DMS53 treated with DMSO at 0.1 percent for 48 hours (cell line): Measurements from ENCODE around the gene LEAP2.

Experiments used
- DNase-seq: peaks from one replicate; lab custom pipeline; 2025; ENCODE audit not compliant: unreplicated experiment; lab: John Stamatoyannopoulos, UW

LEAP2 gene

DNA sequence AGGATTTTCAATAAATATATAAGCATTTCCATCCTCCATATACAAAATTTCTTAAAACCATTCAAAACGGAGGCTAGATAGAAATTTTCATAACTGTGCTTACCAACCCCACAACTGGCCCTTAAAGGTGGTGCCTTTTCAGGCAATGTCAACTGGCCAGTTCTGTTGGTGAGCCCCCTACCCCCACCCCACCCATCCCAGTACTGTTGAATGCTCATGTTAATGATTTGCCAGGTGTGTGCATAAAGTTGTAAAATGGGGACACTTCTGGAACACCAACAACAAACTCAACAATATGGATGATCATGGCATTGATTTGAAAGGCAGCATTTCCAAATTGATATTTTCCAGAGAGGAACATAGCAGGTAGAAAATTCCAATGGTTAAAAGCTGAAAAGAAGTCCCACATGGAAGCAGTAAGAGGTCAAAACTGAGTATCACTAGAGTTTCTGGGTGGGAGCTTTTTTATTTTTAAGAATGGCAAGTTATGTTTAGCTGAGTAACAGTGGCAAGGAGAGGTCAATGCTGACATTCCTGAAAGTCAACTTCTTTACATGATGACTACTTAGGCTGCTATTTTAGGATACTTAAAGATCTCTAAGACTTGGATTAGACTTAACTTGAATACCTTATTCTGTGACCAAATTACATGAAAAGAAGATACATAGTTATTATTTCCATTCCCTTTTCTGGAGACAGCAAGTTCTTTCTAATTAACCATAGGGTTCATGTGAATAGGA is 2.7 kb downstream of the LEAP2 start:
- no peak for DNase-seq

DNA sequence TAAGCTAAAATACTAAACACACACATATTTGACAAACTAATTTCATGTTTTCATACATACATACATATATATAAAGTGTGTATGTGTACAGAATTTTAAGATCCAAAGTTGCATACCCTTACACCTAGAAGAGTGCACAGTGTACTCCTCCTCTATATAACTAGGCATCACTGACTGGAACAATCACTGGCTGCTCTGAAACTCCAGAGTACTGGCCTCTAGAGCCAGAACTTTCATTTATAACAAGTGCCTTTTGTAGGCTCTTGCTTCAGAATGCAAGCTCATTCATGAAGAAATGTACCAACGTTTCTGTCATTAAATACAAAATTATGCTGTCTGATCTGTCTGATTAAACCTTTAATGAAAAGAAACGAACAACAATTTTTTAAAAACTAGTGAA is 4.0 kb downstream of the LEAP2 start:
- no peak for DNase-seq

DNA sequence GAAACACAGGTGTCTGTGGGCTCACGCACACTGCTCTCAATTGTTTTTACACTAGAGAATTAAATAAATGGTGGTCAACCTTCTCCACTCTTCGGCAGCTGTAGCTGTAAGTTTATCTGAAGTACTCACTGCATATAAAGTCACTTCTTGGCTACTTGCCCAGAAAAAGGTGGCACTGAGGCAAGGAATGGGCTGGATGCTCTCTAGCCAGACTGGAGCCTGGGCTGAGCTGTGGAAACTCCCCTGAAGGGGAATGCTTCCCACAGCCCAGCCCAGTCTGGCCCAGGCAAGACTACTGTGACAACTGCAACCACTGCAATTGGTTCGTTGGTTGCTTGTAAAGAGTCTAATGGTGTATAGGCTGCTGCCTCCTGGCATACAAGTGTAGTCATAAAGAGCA is 4.5 kb downstream of the LEAP2 start:
- no peak for DNase-seq

DNA sequence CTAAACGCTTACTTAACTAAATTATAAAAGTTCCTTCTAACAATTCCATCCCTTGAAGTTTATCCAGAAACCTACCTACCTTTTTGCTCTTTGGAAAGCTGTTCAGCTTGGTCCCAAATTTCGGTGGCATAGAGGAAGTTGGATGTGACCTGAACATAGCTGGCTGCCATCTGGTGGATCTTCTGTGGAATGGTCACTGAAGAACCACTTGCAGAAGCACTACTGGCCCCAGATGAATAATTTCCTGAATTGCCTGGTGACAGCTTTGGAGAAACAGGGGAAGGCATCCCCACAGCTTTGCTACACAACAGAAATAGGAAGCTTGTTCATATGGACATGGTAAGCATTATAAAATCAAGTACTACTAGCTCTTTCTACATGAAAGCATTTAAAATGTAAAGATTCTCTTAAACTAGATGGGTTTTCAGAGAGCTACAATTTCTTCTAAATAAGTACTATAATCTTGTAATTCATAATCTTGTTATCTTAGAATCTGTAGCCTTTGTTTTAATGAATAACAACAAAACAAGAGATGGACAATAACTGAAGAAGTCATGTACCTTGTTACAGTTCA is 9.9 kb downstream of the LEAP2 start:
- DNase-seq = peak; percentile 77

DNA sequence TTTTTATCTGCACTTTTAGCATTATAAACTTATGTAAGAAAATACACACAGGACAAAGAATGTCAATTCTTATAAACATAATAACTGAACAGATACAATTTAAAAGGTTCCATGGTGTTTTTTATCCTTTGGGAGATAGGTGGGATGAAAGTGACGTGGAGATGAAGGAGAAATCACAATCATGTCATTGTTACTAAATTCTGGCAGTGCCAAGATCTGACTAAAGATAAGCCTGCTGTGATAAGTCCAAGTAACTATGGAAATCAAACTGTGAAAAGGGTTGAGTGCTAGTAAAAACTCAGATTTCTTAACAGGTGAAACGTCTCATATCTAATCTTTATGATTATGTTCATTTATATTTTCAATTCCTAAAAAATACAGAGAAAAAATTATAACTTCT is 11.1 kb downstream of the LEAP2 start:
- DNase-seq = no peak

DNA sequence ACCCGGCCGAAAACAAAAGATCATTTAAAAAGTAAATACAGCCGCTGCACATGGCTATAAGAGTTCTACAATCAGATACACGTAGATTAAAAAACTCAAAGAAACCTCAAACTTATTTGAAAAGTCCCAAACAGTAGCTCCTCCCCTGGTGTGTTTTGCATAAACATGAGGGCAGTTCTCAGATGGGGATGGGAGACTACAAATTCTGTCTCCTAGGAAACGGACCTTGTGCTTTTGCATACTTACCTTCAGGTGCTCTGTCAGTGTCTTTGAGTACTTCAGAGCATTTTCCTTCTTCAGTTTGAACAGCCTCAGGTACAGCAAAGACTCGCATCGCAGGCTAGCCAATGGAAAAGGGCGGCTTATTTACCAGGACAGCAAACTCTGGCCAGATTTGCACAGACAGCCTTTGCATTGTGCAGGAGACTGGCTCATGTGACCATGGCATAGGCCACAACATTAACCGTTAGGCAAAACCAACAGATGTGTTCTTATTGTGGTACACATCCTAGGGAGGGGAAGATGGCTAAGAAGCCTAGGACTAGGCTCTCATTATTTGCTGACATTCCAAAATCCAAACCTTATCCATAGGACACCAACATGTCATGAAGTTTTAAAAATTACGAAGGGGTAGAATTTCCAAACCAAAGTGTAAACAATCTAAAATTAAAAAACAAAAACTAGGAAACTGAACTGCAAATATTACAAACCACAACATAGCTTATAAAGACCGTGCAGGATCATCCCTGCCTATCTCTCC is 12.8 kb downstream of the LEAP2 start:
- DNase-seq = no peak

DNA sequence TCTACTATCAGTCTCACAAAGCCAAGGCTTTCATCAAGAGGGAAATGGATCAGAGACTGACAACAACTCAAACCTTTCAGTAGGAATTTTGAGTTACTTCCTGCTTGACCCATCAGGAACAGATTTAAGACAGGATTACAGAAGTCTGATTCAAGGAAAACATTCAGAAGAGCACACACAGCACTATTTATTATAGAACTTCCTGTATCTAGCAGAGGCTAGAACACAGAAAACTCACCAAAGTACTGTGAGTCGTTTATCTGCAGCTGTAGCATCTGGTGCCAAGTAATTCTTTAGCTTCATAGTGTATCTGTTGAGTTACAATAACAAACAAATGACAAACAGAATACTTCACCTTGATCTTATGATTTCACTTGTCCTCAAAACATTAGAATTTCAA is 13.8 kb downstream of the LEAP2 start:
- no peak for DNase-seq

DNA sequence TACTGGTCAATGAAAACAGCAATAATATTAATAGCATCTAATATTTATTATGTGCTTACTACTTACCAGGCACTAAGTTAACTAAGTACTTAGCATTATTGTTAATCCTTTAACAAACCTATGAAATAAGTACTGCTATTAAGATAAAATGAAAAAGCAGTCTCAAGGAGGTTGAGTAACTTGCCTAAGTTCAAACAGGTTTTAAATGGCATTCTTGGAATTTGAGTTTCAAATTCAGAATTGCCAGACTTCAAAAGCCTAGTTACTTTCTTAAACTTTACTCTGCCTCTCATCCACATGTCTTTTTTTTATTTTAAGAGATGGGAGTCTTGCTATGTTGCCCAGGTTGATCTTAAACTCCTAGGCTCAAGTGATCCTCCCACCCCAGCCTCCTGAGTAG is 16.0 kb downstream of the LEAP2 start:
- DNase-seq = no peak

DNA sequence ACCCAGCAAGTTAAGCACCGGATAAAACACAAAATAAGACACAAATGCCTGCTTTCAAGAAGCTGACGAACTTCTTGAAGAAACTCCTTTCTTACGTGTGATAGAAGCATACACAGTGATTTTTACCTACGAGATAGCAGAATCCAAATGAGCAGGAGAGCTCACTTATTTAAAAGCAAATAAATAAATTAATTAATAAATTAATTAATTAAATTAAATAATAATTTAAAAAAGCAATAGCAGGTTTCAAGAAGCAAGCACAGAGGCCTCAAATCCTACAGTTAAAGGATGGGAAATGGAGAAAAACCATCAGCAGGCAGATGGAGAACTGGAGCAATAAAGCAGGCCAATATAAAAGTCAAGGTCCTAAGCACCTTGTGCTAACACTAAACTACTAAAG is 17.3 kb downstream of the LEAP2 start:
- DNase-seq = no peak

DNA sequence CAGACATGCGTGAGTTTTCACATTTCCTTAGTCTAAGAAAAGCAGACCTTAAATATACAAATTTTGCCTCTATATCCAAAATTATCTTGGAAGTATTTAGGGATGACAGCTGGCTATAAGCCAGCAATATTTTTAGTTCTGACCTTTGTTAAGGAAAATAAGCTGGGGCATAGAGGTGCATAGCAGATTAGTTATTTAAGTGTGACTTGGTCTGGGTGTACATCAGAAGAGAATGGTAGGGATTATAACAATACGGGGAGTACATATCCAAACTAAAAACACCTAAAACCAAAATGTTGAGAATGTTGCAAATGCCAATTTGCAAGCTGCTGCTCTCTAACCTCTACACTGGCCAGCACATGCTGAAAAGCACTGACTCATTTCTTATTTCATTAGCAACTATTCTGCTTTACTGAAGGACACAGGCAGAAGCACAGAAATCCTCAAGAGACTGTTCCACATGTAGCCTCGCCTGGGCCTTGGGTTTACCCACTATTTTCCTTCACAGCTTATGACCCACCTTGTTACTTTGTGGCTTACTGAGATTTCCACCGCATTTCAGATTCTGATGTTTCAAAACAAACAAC is 22.3 kb downstream of the LEAP2 start:
- DNase-seq = no peak

DNA sequence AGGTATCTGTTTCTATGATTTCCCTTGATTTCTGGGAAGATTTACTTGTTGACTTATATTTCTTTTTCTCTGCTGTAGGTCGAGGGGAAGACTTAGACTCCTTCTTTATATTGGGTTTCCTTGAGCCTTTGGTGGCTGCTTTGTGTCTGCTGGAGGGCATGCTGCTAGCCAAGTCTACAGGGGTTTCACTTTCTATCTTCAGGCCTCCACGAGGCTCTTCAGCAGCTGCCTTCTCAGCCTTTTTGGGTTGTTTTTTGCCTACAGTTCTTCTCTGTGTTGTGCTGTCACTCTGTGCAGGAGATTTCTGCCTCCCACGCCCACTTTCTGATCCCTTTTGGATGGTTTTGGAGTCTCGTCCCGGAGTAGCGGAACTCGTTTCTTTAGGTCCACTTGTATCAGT is 23.2 kb downstream of the LEAP2 start:
- no peak for DNase-seq

DNA sequence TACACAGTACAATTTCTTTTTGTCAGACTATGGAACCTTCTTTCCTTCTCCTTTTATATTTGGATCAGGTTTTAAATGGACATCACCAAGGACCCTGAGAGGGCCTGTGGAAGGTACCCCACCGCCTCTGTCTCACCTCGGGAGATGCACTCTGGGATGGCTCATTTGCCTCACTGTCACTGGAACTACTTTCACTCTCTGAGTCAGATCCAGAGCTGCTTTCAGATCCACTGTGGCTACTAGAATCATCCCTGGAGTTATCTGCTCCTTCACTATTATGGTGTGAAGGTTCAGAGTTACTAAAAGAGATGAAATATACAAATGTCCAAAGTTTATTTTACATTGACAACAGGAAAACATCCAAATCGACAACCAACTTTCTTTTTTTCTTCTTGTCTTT is 24.6 kb downstream of the LEAP2 start:
- DNase-seq = no peak

DNA sequence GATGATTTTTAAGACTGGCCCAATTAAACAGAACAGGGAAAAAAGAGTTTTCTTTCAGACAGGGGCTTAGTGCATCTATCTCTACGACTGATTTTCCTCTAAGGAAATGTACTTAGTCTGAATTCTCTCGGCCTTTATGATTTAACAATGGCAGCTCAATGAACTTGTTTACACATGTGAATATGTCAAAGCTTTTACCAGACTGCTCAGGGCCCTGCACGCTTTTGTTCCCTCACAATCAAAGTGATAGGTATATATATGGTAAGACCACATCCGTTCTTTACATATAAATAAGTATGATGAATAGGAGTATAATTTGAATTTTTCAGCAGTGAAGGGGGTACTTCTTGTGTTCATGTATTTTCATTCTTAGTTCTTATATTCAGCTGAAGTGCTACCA is 27.6 kb downstream of the LEAP2 start:
- no peak for DNase-seq

DNA sequence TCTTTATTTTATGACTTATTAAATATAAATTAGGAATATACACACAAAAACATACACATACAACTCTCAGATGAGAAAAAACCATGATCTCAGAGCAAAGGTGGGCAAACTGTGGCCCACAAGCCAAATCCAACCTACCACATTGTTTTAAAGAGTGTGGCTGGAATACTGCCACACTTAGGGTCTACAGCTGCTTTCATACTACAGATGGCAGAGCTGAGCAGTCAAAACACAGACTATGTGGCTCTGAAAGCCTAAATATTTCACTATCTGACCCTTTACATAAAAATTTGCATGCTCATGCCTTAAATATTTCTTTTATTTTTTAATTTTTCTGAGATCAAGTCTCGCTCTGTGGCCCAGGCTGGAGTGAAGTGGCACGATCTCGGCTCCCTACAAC is 28.3 kb downstream of the LEAP2 start:
- DNase-seq = no peak

DNA sequence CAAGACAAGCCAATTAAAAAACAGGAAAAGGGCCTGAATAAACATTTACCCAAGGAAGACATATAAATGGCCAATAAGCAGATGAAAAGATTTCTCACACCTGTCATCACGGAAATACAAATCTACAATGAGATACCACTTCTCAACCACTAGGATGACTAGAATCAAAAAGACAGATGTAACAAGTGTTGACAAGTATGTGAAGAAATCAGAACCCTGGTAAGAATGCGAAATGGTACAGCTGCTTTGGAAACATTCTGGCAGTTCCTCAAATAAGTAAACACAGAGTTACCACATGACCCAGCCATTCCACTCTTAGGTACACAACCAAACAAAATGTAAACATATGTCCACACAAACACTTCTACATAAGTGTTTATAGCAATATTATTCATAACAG is 32.5 kb downstream of the LEAP2 start:
- peak; percentile 85 for DNase-seq

DNA sequence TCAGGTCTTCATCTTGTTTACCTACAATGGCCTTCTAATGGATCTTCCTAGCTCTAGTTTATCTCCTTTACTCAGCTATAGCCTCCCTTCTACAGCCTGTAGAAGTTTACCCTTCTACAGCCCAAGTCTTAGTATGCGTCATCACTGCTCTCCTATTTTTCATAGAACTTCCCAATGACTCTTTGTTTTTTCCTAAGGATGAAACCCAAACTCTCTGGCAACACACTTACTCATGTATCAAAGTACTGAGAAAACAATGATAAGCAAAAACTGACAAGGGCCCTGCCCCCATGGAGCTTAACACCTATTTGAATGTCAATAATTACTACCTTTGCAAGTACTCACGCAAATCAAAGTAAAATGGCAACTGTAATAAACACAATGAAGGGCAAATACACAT is 33.7 kb downstream of the LEAP2 start:
- no peak for DNase-seq

DNA sequence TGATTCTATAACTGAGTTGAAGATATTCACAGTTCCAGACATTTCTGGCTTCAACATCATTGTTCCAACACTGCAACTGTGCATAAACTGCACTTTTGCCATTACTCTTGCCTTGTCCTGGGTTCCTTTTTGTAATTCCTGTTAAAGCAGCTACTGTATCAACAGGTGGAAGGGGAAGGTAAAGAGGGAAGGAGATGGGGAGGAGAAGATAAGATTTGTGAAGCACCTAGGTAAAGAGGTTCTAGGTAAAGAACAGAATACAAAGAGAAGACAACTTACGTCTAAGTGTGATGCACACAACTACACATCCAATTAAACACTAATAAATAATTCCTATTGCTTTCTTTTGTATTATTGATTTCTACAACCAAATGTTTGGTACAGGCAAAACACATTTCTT is 36.2 kb downstream of the LEAP2 start:
- DNase-seq = no peak

DNA sequence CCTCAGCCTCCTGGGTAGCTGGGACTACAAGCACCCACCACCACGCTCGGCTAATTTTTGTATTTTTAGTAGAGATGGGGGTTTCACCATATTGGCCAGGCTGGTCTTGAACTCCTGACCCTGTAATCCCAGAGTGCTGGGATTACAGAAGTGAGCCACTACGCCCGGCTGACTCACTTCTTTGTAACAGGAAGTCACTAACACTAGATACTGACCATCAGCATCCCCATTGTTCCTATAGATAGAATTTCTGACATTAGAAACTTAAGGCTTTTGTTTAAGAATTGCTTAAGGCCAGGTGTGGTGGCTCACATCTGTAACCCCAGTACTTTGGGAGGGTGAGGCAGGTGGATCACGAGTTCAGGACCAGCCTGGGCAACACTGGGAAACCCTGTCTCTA is 42.2 kb downstream of the LEAP2 start:
- DNase-seq = no peak

DNA sequence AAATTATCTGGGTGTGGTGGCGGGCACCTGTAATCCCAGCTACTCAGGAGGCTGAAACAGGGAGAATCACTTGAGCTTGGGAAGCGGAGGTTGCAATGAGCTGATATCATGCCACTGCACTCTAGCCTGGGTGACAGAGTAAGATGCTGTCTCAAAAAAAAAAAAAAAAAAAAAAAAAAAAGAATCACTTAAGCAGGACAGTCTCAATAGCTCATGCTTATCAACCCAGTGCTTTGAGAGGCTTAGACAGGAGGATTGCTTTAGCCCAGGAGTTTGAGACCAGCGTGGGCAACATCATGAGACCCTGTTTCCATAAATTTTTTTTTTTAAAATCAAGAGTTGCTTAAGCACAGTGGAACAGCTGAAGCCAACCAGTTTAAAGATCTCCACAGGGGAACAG is 42.6 kb downstream of the LEAP2 start:
- no peak for DNase-seq
